OCI-LY1 (cell line): ENCODE results near the gene ATP8A2.

Source experiments
- H2AFZ ChIP-seq: fragments of 200-600 bp; sonication (generic), shearing (Covaris generic); 2 replicates; pipeline ENCODE4 v1.6.0; 2014; ENCODE audit warnings: antibody characterized with exemption, mild to moderate bottlenecking, low read length
- H3F3A ChIP-seq: fragments of 200-600 bp; sonication (generic), shearing (Covaris generic); 2 replicates; pipeline ENCODE4 v1.6.0; 2014; ENCODE audit warnings: mild to moderate bottlenecking, antibody characterized with exemption, low read length, moderate library complexity; ENCODE audit not compliant: insufficient read depth
- H3K27ac ChIP-seq: fragments of 200-600 bp; sonication (generic); 2 replicates; pipeline ENCODE4 v1.5.1; 2014; ENCODE audit warnings: low read length, mixed run types, mild to moderate bottlenecking, low read depth; ENCODE audit not compliant: poor library complexity, severe bottlenecking
- H3K27me3 ChIP-seq: fragments of 200-600 bp; sonication (generic); 2 replicates; pipeline ENCODE4 v1.6.0; 2014; ENCODE audit warnings: antibody characterized with exemption, mild to moderate bottlenecking, low read length, moderate library complexity; ENCODE audit not compliant: insufficient read depth
- H3K36me3 ChIP-seq: fragments of 200-600 bp; sonication (generic); 2 replicates; pipeline ENCODE4 v1.6.1; 2014; ENCODE audit warnings: mild to moderate bottlenecking, antibody characterized with exemption, low read length, moderate library complexity, mixed read lengths; ENCODE audit not compliant: insufficient read depth
- H3K4me1 ChIP-seq: fragments of 200-600 bp; sonication (generic); 2 replicates; pipeline ENCODE4 v1.5.1; 2014; ENCODE audit warnings: mild to moderate bottlenecking, low read length, moderate library complexity; ENCODE audit not compliant: insufficient read depth, severe bottlenecking
- H3K4me2 ChIP-seq: fragments of 200-600 bp; sonication (generic), shearing (Covaris generic); 2 replicates; pipeline ENCODE4 v1.6.1; 2014; ENCODE audit warnings: low read length
- H3K4me3 ChIP-seq: fragments of 200-600 bp; sonication (generic); 2 replicates; pipeline ENCODE4 v1.5.1; 2014; ENCODE audit warnings: low read length, low read depth, mild to moderate bottlenecking, mixed read lengths; ENCODE audit not compliant: poor library complexity, severe bottlenecking
- H3K79me2 ChIP-seq: fragments of 200-600 bp; shearing (Covaris generic); 2 replicates; pipeline ENCODE4 v1.6.1; 2016; ENCODE audit warnings: mixed run types, low read length, mixed read lengths; ENCODE audit not compliant: insufficient read depth
- H3K9ac ChIP-seq: fragments of 200-600 bp; sonication (generic), shearing (Covaris generic); 2 replicates; pipeline ENCODE4 v1.6.1; 2014; ENCODE audit warnings: mild to moderate bottlenecking, low read length, mixed read lengths
- H3K9me2 ChIP-seq: fragments of 200-600 bp; sonication (generic), shearing (Covaris generic); 2 replicates; pipeline ENCODE4 v1.6.1; 2014; ENCODE audit warnings: low read depth, mild to moderate bottlenecking, low read length, mixed read lengths
- H3K9me3 ChIP-seq: fragments of 200-600 bp; shearing (Covaris generic); 2 replicates; pipeline ENCODE4 v1.6.1; 2014; ENCODE audit warnings: low read length, mixed read lengths
- H4K20me1 ChIP-seq: fragments of 200-600 bp; sonication (generic), shearing (Covaris generic); 2 replicates; pipeline ENCODE4 v1.6.0; 2016; ENCODE audit warnings: mild to moderate bottlenecking, low read length; ENCODE audit not compliant: insufficient read depth
- EZH2 ChIP-seq: fragments of 200-600 bp; sonication (generic), shearing (Covaris generic); IDR thresholded peaks from 2 replicates; pipeline ENCODE4 v1.8.0; 2017; ENCODE audit warnings: borderline replicate concordance, mixed run types, mild to moderate bottlenecking, antibody characterized with exemption, low read length, moderate library complexity, mixed read lengths
- TF ChIP-seq, protein P1 (sequence below): fragments of 200-600 bp; sonication (generic), shearing (Covaris generic); IDR thresholded peaks from 2 replicates; pipeline ENCODE4 v1.5.1; 2017; ENCODE audit warnings: mild to moderate bottlenecking, antibody characterized with exemption, low read length, moderate library complexity, mixed read lengths

Gene ATP8A2

DNA sequence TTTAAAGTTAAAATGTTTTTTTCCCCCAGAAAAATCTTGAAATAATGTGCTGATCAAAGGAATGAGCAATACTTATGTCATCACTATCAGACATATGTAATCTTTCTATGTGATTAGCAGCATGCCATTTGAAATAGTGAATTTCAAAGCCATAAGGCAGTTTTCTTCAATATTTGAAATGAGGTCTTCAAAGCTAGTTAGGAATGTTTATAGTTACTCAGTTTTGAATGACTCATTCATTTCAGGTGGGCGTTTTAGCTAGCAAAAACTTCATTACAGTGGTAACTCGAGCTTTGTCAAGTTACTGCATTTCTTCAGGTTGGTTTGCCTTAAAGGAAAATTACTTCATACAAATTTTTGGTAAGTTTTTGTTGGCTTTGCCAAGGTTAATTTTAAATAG is 102.1 kb downstream of the ATP8A2 start:
- Histone ChIP-seq H3K4me2 (no peak overlapping the region), H3K27ac (no peak overlapping the region), H3K79me2 (no peaks in the 10 kb centered on the region), H3F3A (no peaks in the 10 kb centered on the region), H3K4me3 (no peak overlapping the region), H3K9me3 (no peaks in the 10 kb centered on the region), H3K36me3 (no peaks in the 10 kb centered on the region), H3K9me2 (no peaks in the 10 kb centered on the region), H3K9ac (no peak overlapping the region), H3K27me3 (no peaks in the 10 kb centered on the region), H4K20me1 (no peaks in the 10 kb centered on the region), H3K4me1 (no peaks in the 10 kb centered on the region), H2AFZ (no peak overlapping the region)
- TF ChIP-seq, protein P1, sequence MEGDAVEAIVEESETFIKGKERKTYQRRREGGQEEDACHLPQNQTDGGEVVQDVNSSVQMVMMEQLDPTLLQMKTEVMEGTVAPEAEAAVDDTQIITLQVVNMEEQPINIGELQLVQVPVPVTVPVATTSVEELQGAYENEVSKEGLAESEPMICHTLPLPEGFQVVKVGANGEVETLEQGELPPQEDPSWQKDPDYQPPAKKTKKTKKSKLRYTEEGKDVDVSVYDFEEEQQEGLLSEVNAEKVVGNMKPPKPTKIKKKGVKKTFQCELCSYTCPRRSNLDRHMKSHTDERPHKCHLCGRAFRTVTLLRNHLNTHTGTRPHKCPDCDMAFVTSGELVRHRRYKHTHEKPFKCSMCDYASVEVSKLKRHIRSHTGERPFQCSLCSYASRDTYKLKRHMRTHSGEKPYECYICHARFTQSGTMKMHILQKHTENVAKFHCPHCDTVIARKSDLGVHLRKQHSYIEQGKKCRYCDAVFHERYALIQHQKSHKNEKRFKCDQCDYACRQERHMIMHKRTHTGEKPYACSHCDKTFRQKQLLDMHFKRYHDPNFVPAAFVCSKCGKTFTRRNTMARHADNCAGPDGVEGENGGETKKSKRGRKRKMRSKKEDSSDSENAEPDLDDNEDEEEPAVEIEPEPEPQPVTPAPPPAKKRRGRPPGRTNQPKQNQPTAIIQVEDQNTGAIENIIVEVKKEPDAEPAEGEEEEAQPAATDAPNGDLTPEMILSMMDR, result no peak
- no peak for TF ChIP-seq EZH2

DNA sequence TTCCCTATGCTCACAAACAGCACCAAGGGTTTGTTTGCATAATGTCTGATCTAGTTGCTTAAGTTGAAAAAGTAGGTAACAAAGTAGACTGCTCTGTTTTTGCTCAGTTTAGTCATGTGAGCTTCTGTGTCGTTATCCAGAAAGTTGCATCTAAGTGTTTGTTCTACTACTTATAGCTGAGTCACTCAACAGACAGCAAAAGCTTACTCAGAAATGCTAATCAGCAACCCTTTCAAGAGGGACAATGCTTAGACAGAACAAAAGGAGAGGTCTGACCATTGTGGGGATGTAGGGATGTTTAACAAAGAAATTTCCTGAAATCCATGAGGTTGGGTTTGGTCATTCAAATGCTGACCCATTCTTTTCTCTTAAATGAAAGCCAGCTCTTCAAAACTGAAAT is 106.4 kb downstream of the ATP8A2 start:
- Histone ChIP-seq H3K27ac (no peak overlapping the region), H3K9me3 (no peaks in the 10 kb centered on the region), H3K9ac (no peak overlapping the region), H3K36me3 (no peaks in the 10 kb centered on the region), H2AFZ (no peak overlapping the region), H4K20me1 (no peaks in the 10 kb centered on the region), H3F3A (no peaks in the 10 kb centered on the region), H3K79me2 (no peaks in the 10 kb centered on the region), H3K4me2 (no peak overlapping the region), H3K9me2 (no peaks in the 10 kb centered on the region), H3K4me1 (no peaks in the 10 kb centered on the region), H3K27me3 (no peaks in the 10 kb centered on the region), H3K4me3 (no peak overlapping the region)
- TF ChIP-seq, protein P1, result no peak
- no peak for TF ChIP-seq EZH2

DNA sequence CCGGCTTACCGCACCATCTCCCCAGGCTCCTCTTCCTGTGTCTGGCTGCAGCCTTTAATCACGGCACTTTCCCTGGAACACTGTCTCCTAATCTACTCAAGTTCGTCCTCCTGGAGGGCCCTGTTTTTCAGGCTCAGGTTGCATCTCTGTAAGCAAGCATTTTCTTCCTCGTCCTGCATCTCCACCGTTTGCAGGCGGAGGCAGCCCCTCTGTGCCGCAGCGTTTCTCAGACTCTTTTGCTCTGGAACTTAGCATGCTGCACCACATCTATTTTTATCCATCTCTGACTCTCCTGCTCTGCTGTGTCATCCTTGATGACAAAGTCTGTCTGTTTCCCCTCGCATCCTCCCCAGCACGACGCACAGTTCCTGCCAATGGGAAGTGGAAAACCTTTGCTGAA is 117.5 kb downstream of the ATP8A2 start:
- H3K79me2 ChIP-seq, result no peaks in the 10 kb centered on the region
- no peak overlapping the region for H2AFZ ChIP-seq
- H3K9me2 ChIP-seq, result no peaks in the 10 kb centered on the region
- H4K20me1 ChIP-seq, result no peaks in the 10 kb centered on the region
- H3K9me3 ChIP-seq, result no peaks in the 10 kb centered on the region
- no peak overlapping the region for H3K27ac ChIP-seq
- no peaks in the 10 kb centered on the region for H3K27me3 ChIP-seq
- no peak overlapping the region for H3K9ac ChIP-seq
- H3K4me3 ChIP-seq, result no peak overlapping the region
- no peak for TF ChIP-seq EZH2
- TF ChIP-seq, protein P1, result no peak
- no peaks in the 10 kb centered on the region for H3K36me3 ChIP-seq
- H3F3A ChIP-seq, result no peaks in the 10 kb centered on the region
- H3K4me2 ChIP-seq, result no peak overlapping the region
- H3K4me1 ChIP-seq, result no peaks in the 10 kb centered on the region
